Prostate gland (tissue), 2 donors: ENCODE measurements around the gene CEP55.

ENCODE experiments used
- CTCF ChIP-seq, 4 experiments: fragments of 200-600 bp in 2 of 4; fragments of 450-650 bp in 2 of 4; sonication (generic) in 2 of 4; IDR thresholded peaks; 1 replicate in 3 of 4; 2 replicates in 1 of 4; pipeline ENCODE4 v1.5.1; 2016 to 2019; ENCODE audit warnings: antibody characterized with exemption in 4 of 4, mild to moderate bottlenecking in 2 of 4, moderate library complexity in 2 of 4
- POLR2A ChIP-seq: fragments of 450-650 bp; IDR thresholded peaks from one replicate; pipeline ENCODE4 v1.6.1; 2016; ENCODE audit warnings: antibody characterized with exemption, mild to moderate bottlenecking

GRCh38 chr10:93447970-93448369 lies 48.4 kb upstream of the CEP55 start:
- TF ChIP-seq CTCF (IDR thresholded peaks at IDR 0.05) (no peak), POLR2A (no peak)
